CD1c-positive myeloid dendritic cell (primary cell): ENCODE results near the gene TRIM25.
"Not testable (repeated sequence)": the region's sequence is repeated elsewhere in the genome, so short reads cannot be mapped to it uniquely, and the experiment has no call there.

Experiments
- DNase-seq: peaks from one replicate; pipeline ENCODE4 v3.0.0-alpha.2; 2016; ENCODE audit errors: extremely low spot score

TRIM25 gene, protein sequence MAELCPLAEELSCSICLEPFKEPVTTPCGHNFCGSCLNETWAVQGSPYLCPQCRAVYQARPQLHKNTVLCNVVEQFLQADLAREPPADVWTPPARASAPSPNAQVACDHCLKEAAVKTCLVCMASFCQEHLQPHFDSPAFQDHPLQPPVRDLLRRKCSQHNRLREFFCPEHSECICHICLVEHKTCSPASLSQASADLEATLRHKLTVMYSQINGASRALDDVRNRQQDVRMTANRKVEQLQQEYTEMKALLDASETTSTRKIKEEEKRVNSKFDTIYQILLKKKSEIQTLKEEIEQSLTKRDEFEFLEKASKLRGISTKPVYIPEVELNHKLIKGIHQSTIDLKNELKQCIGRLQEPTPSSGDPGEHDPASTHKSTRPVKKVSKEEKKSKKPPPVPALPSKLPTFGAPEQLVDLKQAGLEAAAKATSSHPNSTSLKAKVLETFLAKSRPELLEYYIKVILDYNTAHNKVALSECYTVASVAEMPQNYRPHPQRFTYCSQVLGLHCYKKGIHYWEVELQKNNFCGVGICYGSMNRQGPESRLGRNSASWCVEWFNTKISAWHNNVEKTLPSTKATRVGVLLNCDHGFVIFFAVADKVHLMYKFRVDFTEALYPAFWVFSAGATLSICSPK

DNA sequence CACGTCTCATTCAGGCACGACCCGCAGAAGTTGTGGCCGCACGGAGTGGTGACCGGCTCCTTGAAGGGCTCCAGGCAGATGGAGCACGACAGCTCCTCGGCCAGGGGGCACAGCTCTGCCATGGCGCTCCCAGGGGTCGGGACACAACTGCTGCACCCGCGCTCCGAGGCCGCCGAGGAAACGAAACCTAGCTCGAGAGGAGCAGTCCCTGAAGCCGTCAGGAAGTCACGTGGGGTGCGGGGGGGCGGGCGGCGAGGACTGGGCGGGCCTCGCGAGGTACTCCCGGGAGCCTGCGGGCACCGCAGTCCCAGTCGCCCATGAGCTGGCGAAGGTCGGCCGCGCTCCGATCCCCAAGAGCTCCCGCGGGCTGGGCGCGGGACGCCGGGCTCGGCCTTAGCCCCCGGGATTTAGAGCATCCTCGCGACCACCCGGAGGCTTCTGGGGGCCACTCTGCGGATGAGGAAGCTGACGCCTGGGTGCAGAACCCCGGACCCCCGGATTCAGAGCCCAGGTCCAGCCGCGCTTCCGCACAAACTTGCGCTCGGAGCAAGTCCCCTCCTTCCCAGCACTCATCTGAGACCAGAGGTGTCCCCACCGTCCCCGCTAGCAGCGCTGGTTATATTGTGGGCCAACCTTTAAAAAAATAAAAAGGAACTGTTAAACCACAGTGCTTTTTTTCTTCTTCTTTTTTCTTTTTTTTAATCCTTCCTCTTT, at the start of gene TRIM25:
Gene TRIM25, minus strand, starts transcription at position 183 of the 714 bp plus-strand sequence. Its CDS starts 61 bp downstream, at position 122.
- DNase-seq = peak; percentile 94

DNA sequence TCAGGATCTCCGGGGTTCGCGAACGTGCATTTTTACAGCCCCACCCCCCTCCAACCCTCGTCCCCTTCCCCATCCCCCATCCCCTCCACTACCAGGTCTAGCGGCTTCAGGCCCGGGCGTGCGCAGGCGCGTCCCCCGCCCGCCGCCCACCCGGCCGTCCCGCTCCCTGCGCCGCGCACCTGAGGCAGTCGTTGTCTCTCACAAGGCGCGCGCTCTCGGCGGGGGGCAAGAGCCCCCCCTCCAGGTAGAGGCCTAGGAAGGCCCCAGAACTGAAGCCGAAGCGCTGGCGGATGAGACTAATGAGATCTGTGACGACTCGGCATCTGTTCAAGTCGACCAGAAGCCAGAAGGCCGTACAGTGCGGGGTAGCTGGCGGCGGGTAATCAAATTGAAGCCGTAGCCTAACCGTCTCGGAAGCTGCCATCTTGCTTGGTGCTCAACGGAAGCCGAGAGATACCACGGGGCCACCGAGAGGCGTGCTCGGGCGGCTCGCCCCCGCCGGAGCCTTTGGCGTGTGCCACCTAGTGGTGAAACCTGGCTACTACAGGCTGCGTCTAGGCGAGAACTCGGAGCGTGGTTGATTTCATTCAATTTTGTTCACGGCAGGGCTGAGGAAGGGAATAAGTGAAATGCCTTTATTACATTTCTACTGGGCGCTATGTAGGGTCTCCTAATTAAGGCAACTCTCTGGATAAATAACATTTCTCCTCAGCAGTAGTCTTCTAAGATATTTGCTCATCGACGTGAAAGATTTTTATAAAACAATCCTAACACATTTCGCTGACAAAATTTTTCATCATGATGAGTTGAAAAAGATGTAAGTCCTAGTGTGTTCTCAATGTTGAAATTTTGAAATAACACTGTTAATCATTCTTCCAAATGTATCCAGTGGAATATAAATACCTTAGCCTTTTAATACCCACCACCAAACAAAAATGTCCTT, 47.0 kb upstream of the TRIM25 start, which contains the start of gene COIL:
Gene COIL, minus strand, starts transcription at position 455 of the 943 bp plus-strand sequence. Its CDS starts 31 bp downstream, at position 424.
- DNase-seq = peak; percentile 96

- DNase-seq = no peak
Observed at GRCh38 chr17:56956992-56957391, 43.1 kb upstream of the TRIM25 start.

- no peak for DNase-seq
Observed at GRCh38 chr17:56949595-56949994, 35.7 kb upstream of the TRIM25 start.

DNA sequence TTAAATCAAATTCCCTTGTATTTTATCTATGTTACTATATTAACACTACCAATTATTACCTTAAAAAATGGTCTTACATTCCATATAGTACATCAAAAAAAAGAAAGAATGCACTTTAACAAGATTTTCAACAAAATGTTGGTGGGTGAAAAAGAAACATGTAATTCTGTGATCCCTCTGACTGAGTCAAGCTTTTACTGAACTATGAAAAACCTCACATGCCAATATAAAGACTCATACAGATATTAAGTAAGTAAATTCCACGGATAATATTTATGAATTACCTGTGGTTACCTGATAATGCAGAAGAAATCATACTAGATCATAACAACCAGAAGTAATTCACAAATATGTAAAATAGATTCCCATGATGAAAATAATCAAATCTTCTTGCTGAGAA, 34.6 kb upstream of the TRIM25 start:
- no peak for DNase-seq

DNA sequence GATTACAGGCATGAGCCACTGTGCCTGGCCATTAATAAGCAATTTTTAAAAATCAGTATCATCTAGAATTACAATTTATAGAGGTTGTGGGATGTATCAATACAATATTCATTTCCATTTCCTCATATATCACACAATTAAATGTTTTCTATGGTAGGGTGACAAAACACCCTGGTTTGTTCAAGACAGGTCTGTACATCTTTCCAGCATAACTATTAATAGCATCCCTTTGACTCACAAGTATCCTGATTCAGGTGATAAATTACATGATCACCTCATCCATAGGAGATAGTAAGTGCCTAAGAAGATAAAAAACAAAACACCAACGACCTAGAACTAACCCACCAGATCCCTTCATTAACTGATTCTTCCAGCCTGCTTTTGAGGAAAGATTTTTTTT, 33.9 kb upstream of the TRIM25 start:
- no peak for DNase-seq

- DNase-seq = no peak
Observed at GRCh38 chr17:56945938-56946505, 32.2 kb upstream of the TRIM25 start.

GRCh38 chr17:56943505-56944125, 29.8 kb upstream of the TRIM25 start:
- DNase-seq = no peak

- peak; percentile 87 for DNase-seq
Observed at GRCh38 chr17:56939869-56940484, 26.1 kb upstream of the TRIM25 start.

GRCh38 chr17:56938206-56938605, 24.4 kb upstream of the TRIM25 start:
- not testable (repeated sequence) for DNase-seq

DNA sequence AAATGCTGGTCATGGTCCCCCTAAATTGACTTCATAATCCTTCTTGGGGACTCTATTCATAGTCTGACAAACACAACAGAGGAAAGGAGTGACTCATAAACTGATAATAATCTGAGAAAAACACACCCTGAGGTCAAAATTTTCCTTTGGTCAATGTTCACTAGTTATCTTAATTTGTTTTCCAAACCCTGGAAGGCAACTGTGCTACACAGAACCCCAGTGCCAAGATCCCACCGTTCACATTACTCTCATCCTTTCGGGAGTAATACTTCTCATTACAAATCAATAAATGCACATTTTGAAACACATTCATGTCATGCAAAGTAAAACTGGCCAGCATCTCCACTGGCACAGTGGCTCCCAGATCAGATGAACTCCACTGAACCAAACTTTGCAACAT, 23.8 kb upstream of the TRIM25 start:
- DNase-seq = no peak

DNA sequence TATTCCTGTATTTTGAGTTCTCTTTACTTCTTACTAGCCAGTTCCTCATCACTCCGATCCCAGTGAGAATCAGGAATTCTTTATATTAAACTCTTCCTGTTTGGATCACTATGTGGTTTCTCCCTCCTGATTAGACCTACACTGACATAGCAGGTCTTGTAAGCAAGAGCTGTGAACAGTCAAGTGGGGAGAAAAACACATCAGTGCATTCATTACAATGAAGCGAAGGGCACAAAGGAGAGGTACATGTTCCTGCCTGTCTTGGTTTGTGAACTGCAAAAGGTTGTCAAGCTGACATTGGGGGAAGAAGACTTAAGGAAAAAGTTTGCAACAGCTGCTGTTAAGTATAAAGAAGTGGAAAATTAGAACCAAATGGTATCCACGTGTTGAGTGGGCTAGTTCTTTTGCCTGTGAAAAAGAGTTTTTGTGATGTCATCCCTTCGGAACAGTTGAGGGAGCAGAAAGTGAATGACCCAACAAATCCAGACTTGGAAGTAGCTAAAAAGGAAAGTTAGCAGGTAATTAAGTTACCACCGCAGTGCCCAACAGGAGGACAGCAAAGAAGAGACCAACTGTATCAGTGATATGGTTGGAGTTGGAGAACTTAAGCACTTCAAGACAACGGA, 23.0 kb upstream of the TRIM25 start:
- no peak for DNase-seq

DNA sequence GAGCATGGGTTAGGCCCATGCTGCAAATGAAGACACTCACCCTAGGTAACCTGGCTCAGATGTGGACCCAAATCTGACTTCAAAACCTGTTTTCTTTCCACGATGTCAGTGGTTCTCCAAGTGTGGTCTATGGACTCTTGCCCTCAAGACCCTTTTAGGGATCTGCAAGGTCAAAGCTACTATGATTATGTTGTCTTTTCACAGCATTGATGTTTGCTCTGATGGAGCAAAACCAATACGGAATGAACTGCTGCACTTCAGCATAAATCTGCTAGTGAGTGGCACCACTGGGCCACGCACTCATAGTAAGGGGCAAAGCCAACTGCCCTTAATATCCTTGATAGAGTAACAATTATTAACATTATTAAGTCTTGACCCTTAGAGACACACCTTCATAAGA, 21.6 kb upstream of the TRIM25 start:
- no peak for DNase-seq

- no peak for DNase-seq
Observed at GRCh38 chr17:56934280-56934679, 20.4 kb upstream of the TRIM25 start.

- no peak for DNase-seq
Observed at GRCh38 chr17:56933868-56934267, 20.0 kb upstream of the TRIM25 start.

DNA sequence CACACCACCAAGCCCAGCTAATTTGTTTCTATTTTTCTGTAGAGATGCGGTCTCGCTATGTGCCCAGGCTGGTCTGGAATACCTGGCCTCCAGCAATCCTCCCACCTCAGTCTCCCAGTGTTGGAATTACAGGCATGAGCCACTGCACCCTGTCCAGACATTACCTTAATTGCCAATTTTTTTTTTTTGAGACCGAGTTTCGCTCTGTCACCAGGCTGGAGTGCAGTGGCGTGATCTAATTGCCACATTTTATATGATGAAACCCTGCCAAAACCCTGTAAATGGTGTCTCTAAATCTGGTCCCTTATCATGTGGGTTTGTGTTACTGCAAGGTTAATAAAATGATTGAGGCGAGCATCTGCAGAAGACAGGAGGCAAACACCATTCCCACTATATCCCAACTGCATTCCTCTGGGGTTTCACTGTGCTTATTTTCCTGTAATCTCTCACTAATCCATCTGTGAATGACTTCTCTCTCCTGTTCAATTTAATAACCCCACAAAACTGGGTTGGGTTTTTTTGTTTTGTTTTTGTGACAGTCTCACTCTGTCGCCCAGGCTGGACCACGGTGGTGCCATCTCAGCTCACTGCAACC, 19.4 kb upstream of the TRIM25 start:
- no peak for DNase-seq

GRCh38 chr17:56930739-56931337, 17.0 kb upstream of the TRIM25 start:
- DNase-seq = no peak

- DNase-seq = no peak
Observed at GRCh38 chr17:56929362-56929969, 15.6 kb upstream of the TRIM25 start.
